ENCODE results near the gene CZIB.

DNA sequence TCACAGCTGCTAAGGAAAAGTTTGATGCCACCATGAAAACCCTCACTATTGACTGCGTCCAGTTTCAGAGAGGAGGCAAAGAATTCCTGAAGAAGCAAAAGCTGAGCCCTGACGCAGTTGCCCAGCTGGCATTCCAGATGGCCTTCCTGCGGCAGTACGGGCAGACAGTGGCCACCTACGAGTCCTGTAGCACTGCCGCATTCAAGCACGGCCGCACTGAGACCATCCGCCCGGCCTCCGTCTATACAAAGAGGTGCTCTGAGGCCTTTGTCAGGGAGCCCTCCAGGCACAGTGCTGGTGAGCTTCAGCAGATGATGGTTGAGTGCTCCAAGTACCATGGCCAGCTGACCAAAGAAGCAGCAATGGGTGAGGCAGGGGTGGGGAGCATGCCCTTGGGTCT lies 9.5 kb downstream of the CZIB start:
- TF ChIP-seq, protein P1, sequence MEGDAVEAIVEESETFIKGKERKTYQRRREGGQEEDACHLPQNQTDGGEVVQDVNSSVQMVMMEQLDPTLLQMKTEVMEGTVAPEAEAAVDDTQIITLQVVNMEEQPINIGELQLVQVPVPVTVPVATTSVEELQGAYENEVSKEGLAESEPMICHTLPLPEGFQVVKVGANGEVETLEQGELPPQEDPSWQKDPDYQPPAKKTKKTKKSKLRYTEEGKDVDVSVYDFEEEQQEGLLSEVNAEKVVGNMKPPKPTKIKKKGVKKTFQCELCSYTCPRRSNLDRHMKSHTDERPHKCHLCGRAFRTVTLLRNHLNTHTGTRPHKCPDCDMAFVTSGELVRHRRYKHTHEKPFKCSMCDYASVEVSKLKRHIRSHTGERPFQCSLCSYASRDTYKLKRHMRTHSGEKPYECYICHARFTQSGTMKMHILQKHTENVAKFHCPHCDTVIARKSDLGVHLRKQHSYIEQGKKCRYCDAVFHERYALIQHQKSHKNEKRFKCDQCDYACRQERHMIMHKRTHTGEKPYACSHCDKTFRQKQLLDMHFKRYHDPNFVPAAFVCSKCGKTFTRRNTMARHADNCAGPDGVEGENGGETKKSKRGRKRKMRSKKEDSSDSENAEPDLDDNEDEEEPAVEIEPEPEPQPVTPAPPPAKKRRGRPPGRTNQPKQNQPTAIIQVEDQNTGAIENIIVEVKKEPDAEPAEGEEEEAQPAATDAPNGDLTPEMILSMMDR (IDR thresholded peaks at IDR 0.05): no peak
- no peak for TF ChIP-seq EZH2 (IDR thresholded peaks at IDR 0.05)
- TF ChIP-seq EZH2phosphoT487 (IDR thresholded peaks at IDR 0.05): no peak

Measured in neural progenitor cell (in vitro differentiated cells).